ENCODE data around the gene PSMD12.

The PSMD12 gene

GRCh38 chr17:67386965-67387551, 20.7 kb upstream of the PSMD12 start:
- DNase-seq = peak; percentile 55 to 70

GRCh38 chr17:67385122-67385988, 19.0 kb upstream of the PSMD12 start:
- DNase-seq = no peak

- DNase-seq = no peak
Observed at GRCh38 chr17:67381929-67382257, 15.5 kb upstream of the PSMD12 start.

GRCh38 chr17:67379251-67379630, 12.9 kb upstream of the PSMD12 start:
- no peak for DNase-seq

DNA sequence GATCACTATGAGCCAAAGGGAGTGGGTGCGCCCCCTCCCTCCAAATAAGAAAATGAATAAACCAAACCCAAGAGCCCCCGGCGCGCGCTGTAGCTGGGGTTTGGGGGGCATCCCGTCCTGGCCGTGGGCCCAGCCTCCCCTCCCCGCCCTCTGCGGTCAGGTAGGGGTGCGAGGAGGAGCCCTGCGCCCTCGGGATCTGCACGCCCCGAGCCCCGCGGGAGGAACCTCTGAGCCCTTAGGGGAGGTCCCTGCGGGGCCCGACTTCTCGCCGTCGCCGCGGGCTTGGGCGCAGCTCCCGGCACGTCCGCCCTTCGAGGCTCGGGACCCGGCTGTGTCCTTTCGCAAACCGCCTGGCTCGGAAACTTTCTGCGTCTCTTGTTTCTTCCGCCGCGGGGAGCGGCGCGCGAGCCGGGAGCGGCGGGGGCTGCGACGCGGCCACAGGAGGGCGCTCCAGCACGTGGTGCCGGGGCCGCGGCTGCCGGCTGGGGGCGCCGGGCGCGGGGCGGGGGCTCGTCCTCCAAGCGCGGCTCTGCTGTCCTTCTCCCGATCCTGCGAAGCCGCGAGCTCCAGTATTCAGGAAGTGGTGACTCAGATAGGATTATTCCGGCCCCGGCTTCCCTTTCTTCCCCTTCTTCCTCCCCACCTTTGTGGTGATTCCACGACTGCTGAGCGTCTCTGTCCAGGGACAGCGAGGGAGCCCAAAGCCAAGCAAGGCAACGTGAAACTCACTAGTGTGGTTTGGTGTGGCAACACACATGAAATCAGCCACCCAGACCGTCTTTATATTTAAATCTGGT, 12.3 kb upstream of the PSMD12 start:
- peak; percentile 52 to 61 for DNase-seq

DNA sequence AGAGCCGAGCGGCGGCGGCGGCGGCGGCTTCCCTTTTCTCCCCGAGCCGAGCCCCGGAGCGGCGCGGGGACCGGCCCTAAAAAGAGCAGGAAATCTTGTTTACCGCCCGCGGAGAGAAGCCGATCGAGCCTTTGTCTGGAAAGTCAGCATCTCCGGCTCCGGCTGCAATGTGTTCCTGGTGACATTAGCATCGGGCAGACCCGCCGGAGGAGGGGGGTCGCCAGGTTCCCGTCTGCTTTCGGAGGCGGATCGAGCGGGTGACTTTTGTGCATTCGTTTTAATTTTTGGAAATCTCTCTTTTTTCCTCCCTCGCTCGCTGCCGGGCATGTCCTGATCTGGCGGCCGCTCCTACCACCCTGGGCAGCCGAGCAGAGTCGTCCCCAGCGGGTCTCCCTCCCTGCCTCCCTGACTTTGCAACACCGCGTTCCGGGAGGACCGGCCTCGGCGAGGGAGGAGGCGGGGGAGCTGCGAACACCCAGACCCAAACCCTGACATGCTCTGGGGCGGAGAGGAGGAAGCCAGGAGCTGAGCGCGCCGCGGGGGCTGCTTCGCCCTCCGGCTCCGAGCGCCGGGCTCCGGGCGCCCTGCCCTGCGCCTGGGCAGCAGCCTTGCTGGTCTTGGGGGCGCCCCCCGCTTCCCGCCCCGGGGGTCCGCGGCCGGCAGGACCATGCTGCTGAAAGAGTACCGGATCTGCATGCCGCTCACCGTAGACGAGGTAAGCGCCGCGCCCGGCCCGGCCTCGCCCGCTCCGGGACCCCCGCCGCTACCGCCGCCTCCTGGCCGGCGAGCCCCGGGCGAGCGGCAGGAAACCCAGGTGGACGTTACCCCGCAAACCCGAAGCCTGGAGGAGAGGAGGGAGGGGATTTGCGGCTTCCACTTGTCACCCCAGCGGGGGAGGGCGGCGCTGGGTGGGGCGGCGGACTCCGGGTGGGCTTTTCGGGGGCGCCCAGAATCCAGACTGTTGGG, 11.4 kb upstream of the PSMD12 start:
- DNase-seq = no peak

- peak; percentile 62 to 67 for DNase-seq
Observed at GRCh38 chr17:67376737-67377487, 10.5 kb upstream of the PSMD12 start, which contains the start of gene PITPNC1. Gene PITPNC1 (plus strand): TSS chr17:67377281.

- no peak for DNase-seq
Observed at GRCh38 chr17:67376415-67376736, 10.0 kb upstream of the PSMD12 start.

GRCh38 chr17:67375716-67376115, 9.3 kb upstream of the PSMD12 start:
- no peak for DNase-seq

DNA sequence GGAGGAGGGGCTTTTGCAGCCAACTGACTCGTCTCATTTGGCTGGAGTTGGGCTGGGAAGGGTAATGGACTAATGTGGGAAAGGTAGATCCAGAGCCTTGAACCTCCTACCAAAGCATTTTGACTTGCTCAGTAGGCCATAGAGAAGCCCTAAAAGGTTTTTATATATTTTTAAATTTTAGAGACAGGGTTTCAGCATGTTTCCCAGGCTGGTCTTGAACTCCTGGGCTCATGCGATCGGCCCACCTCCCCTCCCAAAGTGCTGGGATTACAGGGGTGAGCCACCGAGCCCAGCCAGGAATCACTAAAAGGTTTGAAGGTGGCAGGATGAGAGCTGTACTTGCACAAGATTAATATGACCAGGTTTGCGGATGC, 8.7 kb upstream of the PSMD12 start:
- no peak for DNase-seq

- DNase-seq = peak; percentile 85 to 88
Observed at GRCh38 chr17:67374329-67375053, 8.1 kb upstream of the PSMD12 start.

GRCh38 chr17:67372751-67373150, 6.4 kb upstream of the PSMD12 start:
- no peak for DNase-seq

DNA sequence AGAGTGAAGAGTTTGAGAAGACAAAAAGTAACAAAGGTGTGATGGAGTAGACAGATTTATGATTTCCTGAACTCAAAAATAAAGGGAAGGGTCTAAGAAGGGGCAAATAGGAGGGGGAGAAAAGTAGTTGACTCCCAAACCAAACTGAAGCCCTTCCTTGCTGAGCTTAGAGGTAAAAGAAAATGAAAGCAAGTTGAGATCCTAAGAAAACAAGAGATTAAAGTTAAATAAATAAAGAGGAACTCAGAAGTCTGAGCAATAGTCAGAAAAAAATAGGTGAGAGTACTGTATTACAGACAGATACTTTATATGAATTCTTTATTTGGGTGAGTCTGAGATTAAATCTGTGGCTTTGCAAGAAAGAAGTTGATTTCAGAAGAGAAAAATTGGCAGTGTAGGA, 3.3 kb upstream of the PSMD12 start:
- DNase-seq = peak in 1 of 2 experiments; percentile 19

DNA sequence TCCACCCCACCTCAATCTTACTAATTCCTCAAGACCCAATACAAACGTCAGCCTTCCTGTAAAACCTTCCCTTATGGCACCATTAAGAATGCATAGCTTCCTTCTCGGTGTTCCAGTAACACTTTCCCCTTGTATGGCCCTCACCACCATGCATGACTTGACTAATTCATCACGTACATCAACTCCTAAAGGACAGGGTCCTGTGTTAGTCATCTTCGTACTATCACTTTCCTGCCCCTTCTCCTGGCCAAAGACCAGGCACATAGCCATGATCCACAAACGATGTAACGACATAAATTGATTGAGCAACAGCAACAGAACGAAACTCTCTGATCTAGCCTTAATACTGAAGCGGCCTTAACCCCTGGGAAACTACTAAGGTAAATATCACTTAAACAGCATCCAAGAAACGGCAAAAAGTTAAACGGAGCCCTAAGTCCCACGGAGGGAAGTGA, 612 bp downstream of the PSMD12 start:
- DNase-seq = peak; percentile 70 to 76

GRCh38 chr17:67364847-67365737, 1.3 kb downstream of the PSMD12 start:
- DNase-seq = peak in 1 of 2 experiments; percentile 18

DNA sequence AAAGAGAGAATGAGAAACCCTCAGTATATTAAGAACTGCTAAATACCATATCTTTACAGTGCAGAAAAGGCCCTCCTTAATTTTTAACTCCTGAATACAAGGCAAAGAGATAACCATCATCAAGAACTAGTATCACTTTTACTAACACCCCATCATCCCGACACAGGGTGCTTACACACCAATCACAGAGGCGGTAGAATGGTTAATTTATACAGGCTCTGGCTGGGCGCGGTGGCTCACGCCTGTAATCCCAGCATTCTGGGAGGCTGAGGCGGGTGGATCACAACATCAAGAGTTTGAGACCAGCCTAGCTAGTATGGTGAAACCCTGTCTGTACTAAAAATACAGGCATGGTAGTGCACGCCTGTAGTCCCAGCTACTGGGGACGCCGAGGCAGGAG, 4.2 kb downstream of the PSMD12 start:
- DNase-seq = no peak

DNA sequence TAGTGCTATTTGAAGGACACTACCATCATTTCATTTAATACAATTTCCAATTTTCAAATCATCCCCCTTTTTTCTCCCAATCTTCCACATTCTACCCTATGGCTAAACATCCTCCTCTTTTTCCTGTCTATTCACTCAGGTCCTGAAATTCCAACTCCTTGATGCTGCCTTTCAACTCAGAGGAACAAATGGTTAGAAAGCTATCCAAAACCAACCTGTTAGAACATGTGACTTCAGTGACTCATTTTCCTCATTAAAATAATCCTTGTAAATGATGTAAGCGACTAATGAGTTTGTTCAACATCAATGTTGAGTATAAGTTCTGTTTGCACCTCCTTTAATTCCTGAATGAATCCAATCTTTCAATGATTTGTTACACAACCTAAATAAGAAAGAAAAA, 5.5 kb downstream of the PSMD12 start:
- DNase-seq = no peak

GRCh38 chr17:67359960-67360791, 6.2 kb downstream of the PSMD12 start:
- DNase-seq = peak; percentile 22 to 40

DNA sequence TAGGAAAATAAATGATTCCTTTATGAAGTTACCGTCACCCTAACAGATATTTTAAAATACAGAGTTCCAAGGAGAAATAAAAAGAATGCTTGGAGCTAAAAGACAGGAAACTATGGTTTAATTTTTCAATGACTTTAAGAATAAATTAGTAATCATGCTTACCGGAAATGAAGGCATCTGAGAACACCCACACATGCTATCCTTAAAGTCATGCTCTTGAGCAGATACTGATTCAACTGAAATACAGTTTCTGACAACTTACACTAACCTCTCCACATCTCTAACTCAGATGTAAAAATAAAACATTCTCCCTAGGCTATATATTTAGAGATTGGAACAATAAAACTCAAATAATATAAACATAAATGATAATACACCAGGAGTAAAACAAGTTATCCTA, 7.8 kb downstream of the PSMD12 start:
- DNase-seq = no peak
